ENCODE results near the gene CCNB2.

CCNB2 gene

GRCh38 chr15:59069430-59069829 lies 35.5 kb upstream of the CCNB2 start (continued):
- no peak for TF ChIP-seq ATF2 (tag by site-specific recombination; IDR thresholded peaks at IDR 0.05; ENCODE audit: low read depth)
- TF ChIP-seq ZNF223 (tag by site-specific recombination; IDR thresholded peaks at IDR 0.05): no peak
- TF ChIP-seq GFI1B (tag by site-specific recombination; IDR thresholded peaks at IDR 0.05): no peak
- TF ChIP-seq PATZ1 (tag by site-specific recombination; IDR thresholded peaks at IDR 0.05): no peak
- no peak for TF ChIP-seq ZXDB (tag by site-specific recombination; IDR thresholded peaks at IDR 0.05)

GRCh38 chr15:59074607-59075006 lies 30.3 kb upstream of the CCNB2 start:
- Histone ChIP-seq H3K27ac (ENCODE audit: extremely low read depth, low read depth, low read length) (no peak overlapping the region), H3K4me1 (ENCODE audit: control insufficient read depth, insufficient read depth, low read length) (no peaks in the 10 kb centered on the region)

GRCh38 chr15:59087731-59088130 lies 17.2 kb upstream of the CCNB2 start:
- ChIA-PET CTCF (interaction anchor here (0.6 kb wide), 1 partner anchor 108 kb away, joined by 3 read pairs; no protein-coding TSS in a partner anchor), POLR2A (no interaction called here)
- Histone ChIP-seq H3K9me3 (ENCODE audit: control insufficient read depth, insufficient read depth, low read depth, low read length) (no peaks in the 10 kb centered on the region), H3K4me1 (ENCODE audit: control insufficient read depth, insufficient read depth, low read length) (no peaks in the 10 kb centered on the region), H3K36me3 (ENCODE audit: control insufficient read depth in 2 of 2, insufficient read depth in 1 of 2, low read length in 2 of 2) (peaks cover 16 to 60% of the 10 kb centered on the region in 2 experiments), H3K4me3 (ENCODE audit: low read depth, low read length) (no peak overlapping the region), H3K27ac (ENCODE audit: extremely low read depth, low read depth, low read length) (no peak overlapping the region)
- TF ChIP-seq ZNF660 (tag by site-specific recombination; IDR thresholded peaks at IDR 0.05): no peak
- TF ChIP-seq ZNF529 (tag by site-specific recombination; IDR thresholded peaks at IDR 0.05; ENCODE audit: insufficient replicate concordance): no peak

More at GRCh38 chr15:59074607-59075006, 30.3 kb upstream of the CCNB2 start:
- H3K36me3 ChIP-seq (ENCODE audit: control insufficient read depth in 2 of 2, insufficient read depth in 1 of 2, low read length in 2 of 2): peaks cover 6 to 26% of the 10 kb centered on the region in 2 experiments
- ChIA-PET CTCF (interaction anchor here (0.6 kb wide), 1 partner anchor 24 kb away, joined by 4 read pairs; no protein-coding TSS in a partner anchor), POLR2A (no interaction called here)
- no peak overlapping the region for H3K4me3 ChIP-seq (ENCODE audit: low read depth, low read length)
- TF ChIP-seq ZNF548 (tag by site-specific recombination; IDR thresholded peaks at IDR 0.05) (no peak), ZNF146 (tag by site-specific recombination; IDR thresholded peaks at IDR 0.05) (no peak)
- no peaks in the 10 kb centered on the region for H3K9me3 ChIP-seq (ENCODE audit: control insufficient read depth, insufficient read depth, low read depth, low read length)

GRCh38 chr15:59094077-59094476 lies 10.9 kb upstream of the CCNB2 start:
- no peaks in the 10 kb centered on the region for H3K9me3 ChIP-seq (ENCODE audit: control insufficient read depth, insufficient read depth, low read depth, low read length)
- H3K4me1 ChIP-seq (ENCODE audit: control insufficient read depth, insufficient read depth, low read length): no peaks in the 10 kb centered on the region
- H3K4me3 ChIP-seq (ENCODE audit: low read depth, low read length): no peak overlapping the region
- no peak overlapping the region for H3K27ac ChIP-seq (ENCODE audit: extremely low read depth, low read depth, low read length)
- POLR2A ChIA-PET: no interaction called here
- peaks cover 26 to 59% of the 10 kb centered on the region in 2 experiments for H3K36me3 ChIP-seq (ENCODE audit: control insufficient read depth in 2 of 2, insufficient read depth in 1 of 2, low read length in 2 of 2)
- no peak for TF ChIP-seq PRDM4 (tag by site-specific recombination; IDR thresholded peaks at IDR 0.05)
- CTCF ChIA-PET: no interaction called here

GRCh38 chr15:59096429-59096828 lies 8.5 kb upstream of the CCNB2 start:
- Histone ChIP-seq H3K9me3 (ENCODE audit: control insufficient read depth, insufficient read depth, low read depth, low read length) (no peaks in the 10 kb centered on the region), H3K4me3 (ENCODE audit: low read depth, low read length) (no peak overlapping the region), H3K36me3 (ENCODE audit: control insufficient read depth in 2 of 2, insufficient read depth in 1 of 2, low read length in 2 of 2) (peaks cover 19 to 46% of the 10 kb centered on the region in 2 experiments), H3K27ac (ENCODE audit: extremely low read depth, low read depth, low read length) (no peak overlapping the region), H3K4me1 (ENCODE audit: control insufficient read depth, insufficient read depth, low read length) (no peaks in the 10 kb centered on the region)
- CTCF ChIA-PET: interaction anchor here (0.7 kb wide), 1 partner anchor 1025 kb away, joined by 3 read pairs; no protein-coding TSS in a partner anchor
- POLR2A ChIA-PET: no interaction called here
- TF ChIP-seq ZNF785 (tag by site-specific recombination; IDR thresholded peaks at IDR 0.05): no peak
- TF ChIP-seq SCRT1 (tag by site-specific recombination; IDR thresholded peaks at IDR 0.05; ENCODE audit: borderline replicate concordance): no peak
- no peak for TF ChIP-seq ZBTB17 (tag by site-specific recombination; IDR thresholded peaks at IDR 0.05)
- TF ChIP-seq KLF7 (tag by site-specific recombination; IDR thresholded peaks at IDR 0.05; ENCODE audit: borderline replicate concordance): no peak
- TF ChIP-seq REST (tag by site-specific recombination; IDR thresholded peaks at IDR 0.05): no peak
- no peak for TF ChIP-seq ZNF324 (tag by site-specific recombination; IDR thresholded peaks at IDR 0.05)
